ENCODE results near the gene TANGO2. TPM values are rescaled to one million over a fixed set of nuclear protein-coding genes. Genes with fewer than 3 reads are reported as not detected.
A peak's percentile ranks its signal among the peaks of the same experiment; 100 is the strongest.

The TANGO2 gene
- total RNA-seq, 1 donor from 2014 or later: 14.8 TPM

DNA sequence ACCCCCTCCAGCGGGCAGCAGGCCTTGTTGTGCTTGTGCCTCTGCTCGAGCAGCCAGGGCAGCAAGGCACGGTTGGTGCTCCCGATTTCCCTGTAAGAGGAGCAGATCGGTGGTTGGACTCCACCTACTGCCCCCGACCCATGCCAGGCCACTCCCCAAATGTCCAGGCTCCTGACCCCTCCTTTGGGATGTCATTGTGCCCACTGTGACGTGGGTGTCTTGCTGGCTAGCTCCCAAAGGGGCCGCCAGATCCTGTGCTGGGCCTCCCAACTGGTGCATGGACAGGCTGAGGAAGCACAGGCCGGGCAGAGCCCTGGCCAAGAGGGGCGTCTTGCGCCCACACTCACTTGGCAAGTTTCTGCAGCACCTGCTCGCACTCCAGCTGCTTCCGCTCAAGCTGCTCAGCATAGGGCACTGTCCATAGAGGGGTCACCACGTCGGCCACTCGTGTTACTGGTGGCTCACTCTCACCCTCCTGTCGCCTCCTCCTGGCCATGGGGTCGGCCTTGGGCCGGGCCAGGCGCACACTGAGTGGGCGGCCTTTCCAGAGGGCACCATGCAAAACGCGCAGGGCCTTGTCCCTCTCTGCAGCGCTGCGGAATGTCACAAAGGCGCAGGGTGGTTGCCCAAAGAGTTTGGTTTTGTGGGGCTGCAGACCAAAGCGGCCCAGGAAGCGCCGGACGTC, 94.9 kb downstream of the TANGO2 start, which contains the start of gene RANBP1:
TSS of gene RANBP1 (plus strand) at position 414 of the 685 bp plus-strand sequence. CDS start at position 495, 81 bp downstream.
- TF ChIP-seq, protein P1, sequence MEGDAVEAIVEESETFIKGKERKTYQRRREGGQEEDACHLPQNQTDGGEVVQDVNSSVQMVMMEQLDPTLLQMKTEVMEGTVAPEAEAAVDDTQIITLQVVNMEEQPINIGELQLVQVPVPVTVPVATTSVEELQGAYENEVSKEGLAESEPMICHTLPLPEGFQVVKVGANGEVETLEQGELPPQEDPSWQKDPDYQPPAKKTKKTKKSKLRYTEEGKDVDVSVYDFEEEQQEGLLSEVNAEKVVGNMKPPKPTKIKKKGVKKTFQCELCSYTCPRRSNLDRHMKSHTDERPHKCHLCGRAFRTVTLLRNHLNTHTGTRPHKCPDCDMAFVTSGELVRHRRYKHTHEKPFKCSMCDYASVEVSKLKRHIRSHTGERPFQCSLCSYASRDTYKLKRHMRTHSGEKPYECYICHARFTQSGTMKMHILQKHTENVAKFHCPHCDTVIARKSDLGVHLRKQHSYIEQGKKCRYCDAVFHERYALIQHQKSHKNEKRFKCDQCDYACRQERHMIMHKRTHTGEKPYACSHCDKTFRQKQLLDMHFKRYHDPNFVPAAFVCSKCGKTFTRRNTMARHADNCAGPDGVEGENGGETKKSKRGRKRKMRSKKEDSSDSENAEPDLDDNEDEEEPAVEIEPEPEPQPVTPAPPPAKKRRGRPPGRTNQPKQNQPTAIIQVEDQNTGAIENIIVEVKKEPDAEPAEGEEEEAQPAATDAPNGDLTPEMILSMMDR (conservative IDR thresholded peaks at IDR 0.05; ENCODE audit: low read depth, low read length): no peak
- H3K4me3 ChIP-seq (ENCODE audit: low read depth, low read length): peak within 1 kb of the TSS; percentile 95
- DNase-seq (ENCODE audit: low read depth): no peak

DNA sequence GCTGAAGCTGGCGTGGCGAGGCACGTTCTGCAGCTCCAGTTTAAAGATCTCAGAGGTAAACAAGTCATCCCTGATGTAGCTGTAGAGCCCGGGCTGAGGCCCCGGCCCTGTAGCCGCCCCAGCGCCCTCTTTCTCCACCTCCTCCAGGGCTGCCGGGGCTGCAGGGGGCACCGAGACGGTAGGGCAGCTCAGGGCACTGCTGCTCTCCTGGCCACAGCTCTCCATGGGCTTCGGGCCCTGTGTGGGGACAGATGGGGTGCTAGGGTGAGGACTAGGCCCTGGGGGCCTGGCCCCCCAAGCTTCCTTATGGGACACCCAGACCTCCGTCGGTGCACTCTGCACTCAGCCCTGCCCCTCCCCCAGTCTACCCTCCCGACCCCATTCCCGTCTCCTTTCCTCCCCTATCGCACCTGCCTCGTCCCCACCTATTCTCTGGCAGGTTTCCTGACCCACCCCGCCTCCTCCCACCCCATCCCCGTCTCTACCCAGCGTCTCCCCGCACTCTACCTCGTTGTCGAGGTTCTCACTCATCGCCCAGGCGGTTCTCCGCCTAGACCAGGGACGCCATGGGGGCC, 95.6 kb downstream of the TANGO2 start:
- TF ChIP-seq, protein P1 (conservative IDR thresholded peaks at IDR 0.05; ENCODE audit: low read depth, low read length): no peak
- no peak for DNase-seq (ENCODE audit: low read depth)
- H3K4me3 ChIP-seq (ENCODE audit: low read depth, low read length): peak overlapping the region; percentile 95

Other genes with a start within 250 kb of the TANGO2 start
- 11.5 and 23.3 TPM in 2 replicates for gene GNB1L, start 166.2 kb upstream of the TANGO2 start, total RNA-seq
- 10.5 and 15.9 TPM in 2 replicates for gene RTL10, start 166.2 kb upstream of the TANGO2 start, total RNA-seq
- gene COMT, start 79.3 kb upstream of the TANGO2 start, total RNA-seq: 233 and 272 TPM in 2 replicates
- 5.8 and 34.7 TPM in 2 replicates for gene TXNRD2, start 79.3 kb upstream of the TANGO2 start, total RNA-seq
- gene ARVCF, start 4.3 kb upstream of the TANGO2 start, total RNA-seq: 53.2 and 109 TPM in 2 replicates
- 26.3 and 26.5 TPM in 2 replicates for gene DGCR8, start 59.1 kb downstream of the TANGO2 start, total RNA-seq
- 1,034 and 1,401 TPM in 2 replicates for gene RANBP1, start 95.0 kb downstream of the TANGO2 start, total RNA-seq
- 21.3 and 52.7 TPM in 2 replicates for gene TRMT2A, start 96.1 kb downstream of the TANGO2 start, total RNA-seq
- 14.8 and 37.8 TPM in 2 replicates for gene ZDHHC8, start 110.7 kb downstream of the TANGO2 start, total RNA-seq
- 0.36 TPM in 1 of 2 replicates, not detected in the other for gene CCDC188, start 129.9 kb downstream of the TANGO2 start, total RNA-seq
- gene RTN4R, start 247.2 kb downstream of the TANGO2 start, total RNA-seq: 12.1 and 18.6 TPM in 2 replicates